Urothelium cell line (cell line): ENCODE results near the gene CYBC1.
"Not testable (repeated sequence)": the region's sequence is repeated elsewhere in the genome, so short reads cannot be mapped to it uniquely, and the experiment has no call there.

Source experiments
- DNase-seq: peaks from one replicate; pipeline ENCODE4 v3.0.0; 2011; ENCODE audit warnings: low spot score, mixed read lengths
- FAIRE-seq: peaks from 2 replicates; lab custom pipeline; 2011; peaks lifted over from hg19 to GRCh38; lab: Jason Lieb, UNC

Gene CYBC1

GRCh38 chr17:82412535-82413520, 37.7 kb downstream of the CYBC1 start:
- DNase-seq, result no peak
- FAIRE-seq, result no peak

GRCh38 chr17:82412081-82412480, 38.5 kb downstream of the CYBC1 start:
- FAIRE-seq, DNase-seq: not testable (repeated sequence)

- DNase-seq (no peak), FAIRE-seq (peak; percentile 30)
Observed at GRCh38 chr17:82411396-82412053, 39.0 kb downstream of the CYBC1 start.

GRCh38 chr17:82410014-82410716, 40.4 kb downstream of the CYBC1 start:
- FAIRE-seq, result peak; percentile 17
- no peak for DNase-seq

GRCh38 chr17:82408938-82409318, 41.6 kb downstream of the CYBC1 start:
- DNase-seq (no peak), FAIRE-seq (peak; percentile 72)

GRCh38 chr17:82408288-82408937, 42.1 kb downstream of the CYBC1 start:
- no peak for DNase-seq
- no peak for FAIRE-seq

GRCh38 chr17:82407255-82407654, 43.3 kb downstream of the CYBC1 start:
- FAIRE-seq (peak; percentile 92), DNase-seq (peak; percentile 85)

- DNase-seq, result no peak
- FAIRE-seq, result no peak
Observed at GRCh38 chr17:82406131-82406671, 44.4 kb downstream of the CYBC1 start.

- no peak for FAIRE-seq
- DNase-seq, result no peak
Observed at GRCh38 chr17:82405051-82405450, 45.5 kb downstream of the CYBC1 start.

GRCh38 chr17:82403662-82404660, 46.6 kb downstream of the CYBC1 start:
- no peak for DNase-seq
- FAIRE-seq, result peak; percentile 97

GRCh38 chr17:82402865-82403264, 47.7 kb downstream of the CYBC1 start:
- FAIRE-seq (no peak), DNase-seq (no peak)

GRCh38 chr17:82400830-82401229, 49.7 kb downstream of the CYBC1 start:
- DNase-seq (no peak), FAIRE-seq (no peak)

- no peak for FAIRE-seq
Observed at GRCh38 chr17:82400206-82400605, 50.3 kb downstream of the CYBC1 start.

GRCh38 chr17:82399601-82400101, 50.9 kb downstream of the CYBC1 start:
- FAIRE-seq, result no peak
- DNase-seq, result no peak

More at GRCh38 chr17:82400206-82400605, 50.3 kb downstream of the CYBC1 start:
- DNase-seq, result no peak

- DNase-seq (no peak), FAIRE-seq (no peak)
Observed at GRCh38 chr17:82399041-82399441, 51.5 kb downstream of the CYBC1 start.

- no peak for DNase-seq
- FAIRE-seq, result peak; percentile 78
Observed at GRCh38 chr17:82397449-82398335, 52.9 kb downstream of the CYBC1 start.

- no peak for DNase-seq
- no peak for FAIRE-seq
Observed at GRCh38 chr17:82396601-82397435, 53.7 kb downstream of the CYBC1 start.
